GM12878 (cell line): ENCODE measurements around the gene FMN2. TPM values are rescaled to one million over a fixed set of nuclear protein-coding genes. Genes with fewer than 3 reads are reported as not detected.

Experiments
- ATAC-seq: fragments of 200-7000 bp; cut with Tn5 transposase; 3 replicates; pipeline ENCODE4 v1.9.1; 2020; ENCODE audit warnings: mild to moderate bottlenecking, moderate library complexity
- BruUV-seq: library from RNA; stranded (reverse); fragments of 400-500 nt; replicated peaks from 2 replicates; lab custom pipeline; 2021; lab: Mats Ljungman, UMichigan
- CTCF ChIA-PET: fragments of 300-600 bp; sonication (Branson Sonifier 250); formaldehyde crosslinking; extraction: SDS; loops from one replicate; lab custom pipeline; 2021; ENCODE audit warnings: inconsistent platforms; lab: Yijun Ruan, JAX
- POLR2A ChIA-PET: fragments of 350-600 bp; formaldehyde crosslinking; extraction: SDS; loops from one replicate; lab custom pipeline; 2021; ENCODE audit warnings: inconsistent platforms; lab: Charles Lee
- RAD21 ChIA-PET: fragments of 300-600 bp; sonication (Branson Sonifier 250); formaldehyde crosslinking; loops from one replicate; lab custom pipeline; 2023; ENCODE audit warnings: antibody characterized with exemption; ENCODE audit not compliant: unreplicated experiment; lab: Charles Lee
- SMC1A ChIA-PET: fragments of 300-600 bp; sonication (Branson Sonifier 250); formaldehyde crosslinking; loops from one replicate; lab custom pipeline; 2023; ENCODE audit not compliant: unreplicated experiment, uncharacterized antibody; lab: Charles Lee
- DNase-seq: peaks from one replicate; pipeline ENCODE4 v3.0.0-alpha.2; 2011; ENCODE audit warnings: low read depth, low spot score
- FAIRE-seq: peaks from 3 replicates; lab custom pipeline; 2011; peaks lifted over from hg19 to GRCh38; lab: Jason Lieb, UNC
- H2AFZ ChIP-seq: 2 replicates; pipeline ENCODE4 v1.6.0; 2011; ENCODE audit warnings: low read depth, low read length, control low read depth; ENCODE audit not compliant: control insufficient read depth
- H3K27ac ChIP-seq: 2 replicates; pipeline ENCODE4 v1.5.1; 2011; ENCODE audit warnings: control low read depth; ENCODE audit not compliant: control insufficient read depth, insufficient read depth
- H3K27me3 ChIP-seq, 2 experiments: replicated peaks in 1 of 2; 2 replicates each; pipeline versions ENCODE4 v1.6.0 to v1.6.1; 2011; ENCODE audit warnings: low read length in 1 of 2; ENCODE audit not compliant: control insufficient read depth in 2 of 2, insufficient read depth in 2 of 2
- H3K36me3 ChIP-seq, 2 experiments: 2 replicates each; pipeline ENCODE4 v1.5.1; 2011; ENCODE audit warnings: low read length in 1 of 2; ENCODE audit not compliant: control insufficient read depth in 2 of 2, insufficient read depth in 2 of 2
- H3K4me1 ChIP-seq: 2 replicates; pipeline ENCODE4 v1.6.1; 2011; ENCODE audit warnings: mild to moderate bottlenecking, low read length, moderate library complexity, mixed read lengths; ENCODE audit not compliant: control insufficient read depth, insufficient read depth
- H3K4me2 ChIP-seq: 2 replicates; pipeline ENCODE4 v1.6.0; 2011; ENCODE audit warnings: control low read depth; ENCODE audit not compliant: control insufficient read depth, insufficient read depth
- H3K4me3 ChIP-seq: fragments of 200-600 bp; sonication (generic); 2 replicates; pipeline ENCODE4 v1.5.1; 2016
- H3K79me2 ChIP-seq: 2 replicates; pipeline ENCODE4 v1.6.0; 2011; ENCODE audit warnings: low read length; ENCODE audit not compliant: control insufficient read depth, insufficient read depth
- H3K9ac ChIP-seq: 2 replicates; pipeline ENCODE4 v1.8.0; 2011; ENCODE audit warnings: low read length, control low read depth, mixed read lengths; ENCODE audit not compliant: control insufficient read depth, insufficient read depth
- H3K9me3 ChIP-seq: replicated peaks from 3 replicates; pipeline ENCODE4 v1.5.1; 2011; ENCODE audit warnings: mild to moderate bottlenecking, low read length; ENCODE audit not compliant: control insufficient read depth, insufficient read depth
- H4K20me1 ChIP-seq: 2 replicates; pipeline ENCODE4 v1.6.0; 2011; ENCODE audit not compliant: control insufficient read depth, insufficient read depth
- GATAD2B ChIP-seq: fragments of 450-650 bp; conservative IDR thresholded peaks from 2 replicates; pipeline ENCODE4 v1.6.1; 2017; ENCODE audit warnings: low read depth, mild to moderate bottlenecking, moderate library complexity
- IKZF1 ChIP-seq: fragments of 450-650 bp; conservative IDR thresholded peaks from 2 replicates; pipeline ENCODE4 v1.6.1; 2017; ENCODE audit warnings: antibody characterized with exemption, mild to moderate bottlenecking
- POLR2AphosphoS5 ChIP-seq: IDR thresholded peaks from 2 replicates; pipeline ENCODE4 v1.6.1; 2011; ENCODE audit warnings: mild to moderate bottlenecking, low read length, inconsistent platforms
- POU2F2 ChIP-seq: IDR thresholded peaks from 3 replicates; pipeline ENCODE4 v1.6.1; 2011; ENCODE audit warnings: low read depth, mild to moderate bottlenecking, low read length, borderline replicate concordance
- SREBF2 ChIP-seq: IDR thresholded peaks from 2 replicates; pipeline ENCODE4 v1.6.1; 2012; ENCODE audit warnings: mild to moderate bottlenecking, low read length
- WGBS: methylation state at CpG from one replicate; pipeline ENCODE4 v1.1.6; 2016; ENCODE audit warnings: low lambda C conversion rate; ENCODE audit not compliant: insufficient replicate concordance, insufficient coverage; ENCODE audit errors: missing lambda C conversion rate; 5-methylcytosine and 5-hydroxymethylcytosine counted together
- in situ Hi-C: fragments of 300-500 bp; cut with MboI; formaldehyde crosslinking; loops from 9 replicates; pipeline ENCODE4 v1.14.3; 2018; ENCODE audit warnings: mixed read lengths
- intact Hi-C: fragments of 100-400 bp; cut with micrococcal nuclease; formaldehyde crosslinking; loops from one replicate; pipeline ENCODE4 v1.14.2; 2022; ENCODE audit not compliant: unreplicated experiment
- polyA plus RNA-seq, 11 experiments: library from polyadenylated mRNA; depleted of rRNA in 4 of 11; unstranded in 6 of 11; stranded (reverse) in 5 of 11; fragments of >200 nt; fragmentation: Nextera tagmentation in 4 of 11; fragmentation: Illumina TruSeq in 1 of 11; extraction: Ambion mirVana in 4 of 11; extraction: Trizol in 1 of 11; gene quantifications; 1 replicate in 1 of 11; 2 replicates in 10 of 11; pipeline versions ENCODE4 v1.2.1 to v1.2.3, GENCODE V29; 2011 to 2016; ENCODE audit warnings: inconsistent platforms in 2 of 11, missing spikeins in 2 of 11, low read depth in 1 of 11
- total RNA-seq, 4 experiments: library from RNA; depleted of rRNA in 3 of 4; stranded (reverse); fragments of >200 nt in 3 of 4; fragmentation: Illumina TruSeq in 1 of 4; extraction: Trizol in 1 of 4; gene quantifications; 2 replicates each; pipeline versions ENCODE4 v1.2.1 to v1.2.3, GENCODE V29; 2013 to 2021
- TF ChIP-seq, protein P1 (sequence below): IDR thresholded peaks from 2 replicates; pipeline ENCODE4 v1.6.1; 2012; ENCODE audit warnings: mild to moderate bottlenecking, low read depth, low read length

Gene FMN2
- total and polyA plus RNA-seq, 10 of the 15 experiments (the other 5 are each of a cell fraction or from before 2014, with no cell fraction given): 0.60 TPM; not detected in 9

DNA sequence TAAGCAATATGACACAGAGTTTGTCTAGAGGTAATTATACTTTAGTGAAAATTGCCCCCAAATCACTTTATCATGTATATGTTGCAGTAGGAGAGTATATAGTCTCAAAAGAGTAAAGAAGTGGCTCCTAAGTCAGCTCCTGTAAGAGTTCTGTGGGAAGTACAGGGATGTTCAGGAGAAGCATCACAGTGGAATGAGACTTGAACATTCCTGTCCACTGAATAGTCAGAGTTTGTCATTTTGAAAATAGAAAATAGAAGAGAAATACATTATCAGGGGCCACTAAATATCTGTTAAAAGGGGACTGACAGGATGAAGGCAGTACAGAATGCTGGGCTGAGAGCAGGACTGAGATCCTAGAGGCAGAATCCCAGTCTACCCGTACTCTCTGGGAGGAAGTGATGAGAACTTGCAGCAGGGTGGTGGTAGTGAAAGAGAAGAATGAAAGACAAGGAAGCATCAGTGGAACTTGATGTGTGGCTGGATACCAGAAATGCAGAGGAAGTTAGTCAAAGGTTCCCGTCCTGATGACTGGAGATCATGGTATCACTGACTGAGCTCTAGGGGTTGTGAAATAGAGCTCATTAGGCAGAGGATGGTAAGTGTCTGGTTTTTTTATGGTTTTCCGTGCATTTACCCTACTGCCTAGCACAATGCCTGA lies 153.4 kb downstream of the FMN2 start (continued):
- TF ChIP-seq, protein P1, sequence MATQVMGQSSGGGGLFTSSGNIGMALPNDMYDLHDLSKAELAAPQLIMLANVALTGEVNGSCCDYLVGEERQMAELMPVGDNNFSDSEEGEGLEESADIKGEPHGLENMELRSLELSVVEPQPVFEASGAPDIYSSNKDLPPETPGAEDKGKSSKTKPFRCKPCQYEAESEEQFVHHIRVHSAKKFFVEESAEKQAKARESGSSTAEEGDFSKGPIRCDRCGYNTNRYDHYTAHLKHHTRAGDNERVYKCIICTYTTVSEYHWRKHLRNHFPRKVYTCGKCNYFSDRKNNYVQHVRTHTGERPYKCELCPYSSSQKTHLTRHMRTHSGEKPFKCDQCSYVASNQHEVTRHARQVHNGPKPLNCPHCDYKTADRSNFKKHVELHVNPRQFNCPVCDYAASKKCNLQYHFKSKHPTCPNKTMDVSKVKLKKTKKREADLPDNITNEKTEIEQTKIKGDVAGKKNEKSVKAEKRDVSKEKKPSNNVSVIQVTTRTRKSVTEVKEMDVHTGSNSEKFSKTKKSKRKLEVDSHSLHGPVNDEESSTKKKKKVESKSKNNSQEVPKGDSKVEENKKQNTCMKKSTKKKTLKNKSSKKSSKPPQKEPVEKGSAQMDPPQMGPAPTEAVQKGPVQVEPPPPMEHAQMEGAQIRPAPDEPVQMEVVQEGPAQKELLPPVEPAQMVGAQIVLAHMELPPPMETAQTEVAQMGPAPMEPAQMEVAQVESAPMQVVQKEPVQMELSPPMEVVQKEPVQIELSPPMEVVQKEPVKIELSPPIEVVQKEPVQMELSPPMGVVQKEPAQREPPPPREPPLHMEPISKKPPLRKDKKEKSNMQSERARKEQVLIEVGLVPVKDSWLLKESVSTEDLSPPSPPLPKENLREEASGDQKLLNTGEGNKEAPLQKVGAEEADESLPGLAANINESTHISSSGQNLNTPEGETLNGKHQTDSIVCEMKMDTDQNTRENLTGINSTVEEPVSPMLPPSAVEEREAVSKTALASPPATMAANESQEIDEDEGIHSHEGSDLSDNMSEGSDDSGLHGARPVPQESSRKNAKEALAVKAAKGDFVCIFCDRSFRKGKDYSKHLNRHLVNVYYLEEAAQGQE: no peak

DNA sequence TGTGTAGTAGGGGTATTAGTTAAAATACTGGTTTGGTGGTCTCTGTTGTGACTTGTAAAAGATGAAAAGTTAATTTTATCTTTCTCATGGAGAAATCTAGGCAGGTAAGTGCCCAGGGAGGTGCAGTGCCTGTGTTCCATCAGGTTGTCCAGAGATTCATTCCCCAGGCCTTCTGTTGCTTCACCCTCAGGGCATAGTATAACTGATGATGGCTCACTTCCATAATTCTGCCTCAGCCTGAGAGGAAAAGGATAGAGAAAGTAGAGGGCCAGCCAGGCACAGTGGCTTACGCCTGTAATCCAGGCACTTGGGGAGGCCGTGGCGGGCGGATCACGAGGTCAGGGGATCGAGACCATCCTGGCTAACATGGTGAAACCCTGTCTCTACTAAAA lies 153.9 kb downstream of the FMN2 start:
- no peak overlapping the region for H2AFZ ChIP-seq
- no peaks in the 10 kb centered on the region for H4K20me1 ChIP-seq
- no peak overlapping the region for H3K27ac ChIP-seq
- H3K36me3 ChIP-seq: no peaks in the 10 kb centered on the region
- no peak overlapping the region for H3K4me3 ChIP-seq
- SMC1A ChIA-PET: no interaction called here
- no peaks in the 10 kb centered on the region for H3K4me1 ChIP-seq
- no peak overlapping the region for H3K4me2 ChIP-seq
- FAIRE-seq: no peak
- no peak overlapping the region for H3K9ac ChIP-seq
- CTCF ChIA-PET: interaction anchor here (0.6 kb wide), 1 partner anchor 109 kb away, joined by 3 read pairs; no protein-coding TSS in a partner anchor
- no peaks in the 10 kb centered on the region for H3K27me3 ChIP-seq
- intact Hi-C loops (no loop called here), in situ Hi-C loops (no loop called here)
- RAD21 ChIA-PET: no interaction called here
- ATAC-seq: no peak
- H3K9me3 ChIP-seq: no peaks in the 10 kb centered on the region; the same call in 2 of the 3 replicates
- no TSS peak for BruUV-seq
- POLR2A ChIA-PET: no interaction called here
- TF ChIP-seq SREBF2 (no peak), GATAD2B (no peak), IKZF1 (no peak), POU2F2 (no peak), POLR2AphosphoS5 (no peak)
- 47% methylated on average over 6 of the region's 6 CpGs for WGBS
- DNase-seq: no peak
- no peaks in the 10 kb centered on the region for H3K79me2 ChIP-seq
